ENCODE data around the gene DNAH5. TPM values are rescaled to one million over a fixed set of nuclear protein-coding genes. Genes with fewer than 3 reads are reported as not detected.

The DNAH5 gene
- total RNA-seq, 1 donor, result 0.18 TPM

DNA sequence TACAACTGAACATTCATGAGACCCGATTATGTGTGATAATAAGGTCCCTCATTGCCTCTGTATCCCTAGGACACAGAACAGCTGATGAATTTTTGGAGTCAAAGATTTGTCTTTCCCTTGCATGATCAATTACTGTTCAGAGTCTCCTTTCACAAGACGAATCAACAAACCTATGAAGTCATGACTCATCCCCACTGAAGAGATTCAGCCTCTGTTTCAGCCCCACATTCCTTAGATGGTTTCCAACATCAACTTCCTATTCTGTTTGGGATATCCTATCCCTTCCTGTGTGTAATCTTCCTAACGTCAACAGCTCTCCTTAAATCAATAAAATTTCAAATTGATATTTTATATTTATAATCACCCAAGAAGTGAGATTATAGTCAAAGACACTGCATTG, 199.0 kb downstream of the DNAH5 start:
- DNase-seq (ENCODE audit: low read depth), result peak; percentile 6
- no peak overlapping the region for H3K4me3 ChIP-seq (ENCODE audit: low read depth, low read length)
- no peak for TF ChIP-seq CTCF (IDR thresholded peaks at IDR 0.05; ENCODE audit: insufficient read depth, low read length)

- H3K4me3 ChIP-seq (ENCODE audit: low read depth, low read length), result no peak overlapping the region
- no peak for TF ChIP-seq CTCF (IDR thresholded peaks at IDR 0.05; ENCODE audit: insufficient read depth, low read length)
- DNase-seq (ENCODE audit: low read depth), result no peak
Observed at GRCh38 chr5:13740471-13740870, 204.0 kb downstream of the DNAH5 start.

DNA sequence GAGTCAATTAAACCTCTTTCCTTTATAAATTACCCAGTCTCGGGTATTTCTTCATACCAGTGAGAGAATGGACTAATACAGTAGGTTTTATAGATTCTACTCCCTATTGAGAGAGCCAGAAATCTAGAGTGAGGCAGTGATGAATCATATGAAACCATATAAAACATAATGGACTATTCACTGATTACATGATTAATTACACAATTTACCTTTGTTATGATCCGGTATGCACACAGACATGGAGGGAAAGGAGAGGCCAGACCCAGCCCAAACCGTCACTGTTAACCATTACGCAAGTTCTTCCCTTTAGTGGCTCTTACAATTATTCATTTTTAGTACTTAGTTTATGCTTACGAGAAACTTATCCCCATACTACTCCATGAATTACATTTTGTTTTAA, 205.0 kb downstream of the DNAH5 start:
- no peak for DNase-seq (ENCODE audit: low read depth)
- no peak overlapping the region for H3K4me3 ChIP-seq (ENCODE audit: low read depth, low read length)
- TF ChIP-seq CTCF (IDR thresholded peaks at IDR 0.05; ENCODE audit: insufficient read depth, low read length), result no peak

DNA sequence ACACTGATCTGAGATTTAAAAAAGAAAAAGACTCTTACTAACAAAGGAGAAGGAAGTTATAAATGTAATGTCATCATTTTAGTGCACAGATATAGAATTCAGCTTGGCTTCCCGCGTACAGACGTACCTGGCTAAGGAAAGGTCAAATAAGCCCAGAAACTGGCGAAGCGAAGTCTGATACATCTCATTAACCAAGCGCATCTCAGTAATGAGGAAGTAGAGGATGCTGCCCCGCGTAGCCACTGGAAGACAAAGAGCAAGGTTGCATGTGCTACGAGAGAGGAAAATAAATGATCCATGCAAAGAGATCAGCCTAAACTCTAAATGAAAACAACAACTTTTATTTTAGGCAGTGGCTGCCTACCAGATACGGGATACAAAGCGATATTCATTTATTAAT, 208.8 kb downstream of the DNAH5 start:
- no peak for DNase-seq (ENCODE audit: low read depth)
- H3K4me3 ChIP-seq (ENCODE audit: low read depth, low read length), result no peak overlapping the region
- TF ChIP-seq CTCF (IDR thresholded peaks at IDR 0.05; ENCODE audit: insufficient read depth, low read length), result no peak

DNA sequence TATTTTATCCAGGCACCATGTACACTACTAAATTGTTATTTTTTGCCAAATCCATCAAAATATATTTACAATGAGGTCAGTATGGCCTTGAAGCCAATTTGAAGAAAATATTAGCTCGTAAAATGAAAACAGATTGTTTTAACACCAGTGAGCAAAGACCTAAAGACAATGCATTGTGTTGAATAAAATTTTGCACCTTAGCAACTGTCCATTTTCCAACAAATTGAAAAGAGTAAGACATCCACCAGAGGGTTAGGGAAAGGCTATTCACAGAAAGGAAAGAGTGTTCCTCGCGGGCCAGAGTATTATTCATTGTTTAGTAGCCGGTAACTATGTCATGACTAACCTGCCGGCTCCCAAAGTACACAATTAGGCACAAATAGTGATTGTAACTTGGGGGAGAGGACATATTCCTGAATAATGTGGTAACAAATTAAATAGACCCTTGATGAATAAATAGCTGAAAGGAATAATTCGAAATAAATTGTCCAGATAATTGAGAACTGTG, 213.3 kb downstream of the DNAH5 start:
- no peak overlapping the region for H3K4me3 ChIP-seq (ENCODE audit: low read depth, low read length)
- DNase-seq (ENCODE audit: low read depth), result no peak
- TF ChIP-seq CTCF (IDR thresholded peaks at IDR 0.05; ENCODE audit: insufficient read depth, low read length), result no peak

GRCh38 chr5:13708906-13709305, 235.6 kb downstream of the DNAH5 start:
- no peak for DNase-seq (ENCODE audit: low read depth)
- no peak for TF ChIP-seq CTCF (IDR thresholded peaks at IDR 0.05; ENCODE audit: insufficient read depth, low read length)
- H3K4me3 ChIP-seq (ENCODE audit: low read depth, low read length), result no peak overlapping the region

DNA sequence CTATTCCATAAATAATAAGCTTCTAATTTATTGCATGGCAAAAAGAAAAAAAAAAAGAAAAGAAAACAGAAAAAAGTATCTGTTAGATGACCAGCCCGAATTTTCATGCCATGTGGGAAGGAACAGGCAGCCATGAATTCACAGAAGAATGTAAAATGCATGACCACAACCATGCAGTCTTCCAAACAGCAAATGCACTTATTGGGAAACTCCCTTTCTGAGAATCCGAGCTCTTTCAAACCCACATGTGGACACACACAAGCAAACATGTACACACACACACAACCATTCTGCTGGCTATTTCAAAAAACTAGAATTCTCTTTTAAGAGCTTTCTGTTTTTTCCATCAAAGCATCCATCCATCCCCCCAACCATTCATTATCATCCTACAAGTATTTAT, 236.1 kb downstream of the DNAH5 start:
- TF ChIP-seq CTCF (IDR thresholded peaks at IDR 0.05; ENCODE audit: insufficient read depth, low read length), result no peak
- DNase-seq (ENCODE audit: low read depth), result no peak
- H3K4me3 ChIP-seq (ENCODE audit: low read depth, low read length), result no peak overlapping the region

Data from fibroblast of the aortic adventitia (primary cell).